HG03460 (cell line): ENCODE results near the gene PDAP1.
"Not testable (repeated sequence)": the region's sequence is repeated elsewhere in the genome, so short reads cannot be mapped to it uniquely, and the experiment has no call there.

Source experiments
- ATAC-seq: cut with Tn5 transposase; IDR thresholded peaks from one replicate; pipeline ENCODE4 v1.9.1; 2021; ENCODE audit not compliant: unreplicated experiment

PDAP1 gene

GRCh38 chr7:99397297-99397983 lies 11.0 kb downstream of the PDAP1 start:
- ATAC-seq = no peak

- no peak for ATAC-seq
Observed at GRCh38 chr7:99396418-99397296, 11.7 kb downstream of the PDAP1 start.

GRCh38 chr7:99395616-99396327 lies 12.6 kb downstream of the PDAP1 start:
- ATAC-seq = no peak

- no peak for ATAC-seq
Observed at GRCh38 chr7:99394188-99394502, 14.3 kb downstream of the PDAP1 start.

GRCh38 chr7:99393355-99394187 lies 14.8 kb downstream of the PDAP1 start:
- no peak for ATAC-seq

- peak; percentile 63 for ATAC-seq
Observed at GRCh38 chr7:99392659-99393354, 15.6 kb downstream of the PDAP1 start.

- ATAC-seq = no peak
Observed at GRCh38 chr7:99392046-99392445, 16.4 kb downstream of the PDAP1 start.

- no peak for ATAC-seq
Observed at GRCh38 chr7:99390941-99391602, 17.3 kb downstream of the PDAP1 start.

GRCh38 chr7:99389772-99390171 lies 18.6 kb downstream of the PDAP1 start:
- ATAC-seq = no peak

- no peak for ATAC-seq
Observed at GRCh38 chr7:99387912-99388311, 20.5 kb downstream of the PDAP1 start.

GRCh38 chr7:99387239-99387635 lies 21.2 kb downstream of the PDAP1 start:
- not testable (repeated sequence) for ATAC-seq

GRCh38 chr7:99386584-99387238 lies 21.7 kb downstream of the PDAP1 start:
- ATAC-seq = no peak

GRCh38 chr7:99385564-99385963 lies 22.8 kb downstream of the PDAP1 start:
- no peak for ATAC-seq

GRCh38 chr7:99384523-99384922 lies 23.9 kb downstream of the PDAP1 start:
- ATAC-seq = no peak

GRCh38 chr7:99383791-99384370 lies 24.5 kb downstream of the PDAP1 start:
- no peak for ATAC-seq

GRCh38 chr7:99383203-99383602 lies 25.2 kb downstream of the PDAP1 start:
- no peak for ATAC-seq

- no peak for ATAC-seq
Observed at GRCh38 chr7:99381664-99382075, 26.7 kb downstream of the PDAP1 start.

GRCh38 chr7:99380823-99381663 lies 27.4 kb downstream of the PDAP1 start:
- peak; percentile 79 for ATAC-seq
